HG03442 (cell line): Measurements from ENCODE around the gene HEXD.
"Not testable (repeated sequence)": the region's sequence is repeated elsewhere in the genome, so short reads cannot be mapped to it uniquely, and the experiment has no call there.

ENCODE experiments used
- ATAC-seq: cut with Tn5 transposase; IDR thresholded peaks from one replicate; pipeline ENCODE4 v1.9.1; 2021; ENCODE audit warnings: mild to moderate bottlenecking, moderate library complexity; ENCODE audit not compliant: unreplicated experiment

Gene HEXD

DNA sequence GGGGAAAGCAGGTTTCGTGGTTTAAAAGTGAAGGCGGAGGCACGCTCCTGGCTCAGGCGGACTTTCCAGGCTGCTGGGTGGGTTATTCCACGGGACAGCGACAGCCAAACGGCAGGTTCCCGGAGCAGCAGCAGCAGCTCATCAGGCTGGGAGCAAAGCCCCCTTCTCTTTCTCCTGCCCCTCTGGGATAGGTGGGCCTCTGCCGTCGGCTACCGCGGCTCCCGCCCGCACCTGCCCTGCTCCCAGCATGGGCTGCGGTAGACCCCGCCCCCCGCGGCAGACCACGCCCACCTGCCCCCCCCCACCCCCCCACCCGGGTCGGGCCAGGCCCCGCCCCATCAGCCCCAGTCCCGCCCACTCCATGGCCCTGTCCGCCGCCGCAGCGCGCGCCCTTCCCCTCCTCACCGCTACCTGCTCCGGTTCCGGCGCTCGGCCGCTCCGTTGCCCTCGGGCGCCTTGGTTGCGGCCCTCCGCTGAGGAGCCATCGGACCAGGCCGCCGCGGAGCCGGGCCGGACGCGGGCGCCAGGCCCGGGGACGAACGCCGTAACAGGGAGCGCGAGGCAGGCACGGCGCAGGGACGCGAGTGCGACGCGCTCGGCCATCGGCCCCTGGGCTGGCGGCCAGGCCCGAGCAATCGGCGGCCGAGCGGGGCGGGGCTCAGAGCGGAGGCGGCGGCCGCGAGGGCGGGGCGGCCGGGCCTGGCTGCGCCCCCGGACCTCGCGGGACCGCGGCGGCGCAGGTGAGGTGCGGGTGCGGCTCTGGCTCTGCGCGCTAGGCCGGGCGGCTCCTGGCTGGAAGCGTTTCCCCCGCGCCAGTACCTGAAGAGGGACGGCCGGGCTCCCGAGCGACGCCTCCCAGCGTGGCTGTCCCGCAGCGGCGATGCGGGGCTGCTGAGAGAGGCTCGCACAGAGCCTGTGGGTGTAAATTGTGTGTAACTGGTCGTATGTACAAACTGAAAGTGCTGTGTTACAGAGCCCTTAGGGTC lies at the start of gene HEXD, which contains the start of gene OGFOD3:
TSS of gene HEXD (plus strand) at position 347 of the 986 bp plus-strand sequence. CDS start 1,453 bp downstream, outside the sequence.
TSS of gene OGFOD3 (minus strand) at position 586 of the 986 bp plus-strand sequence. CDS start at position 485, 101 bp downstream.
- peak; percentile 78 for ATAC-seq

DNA sequence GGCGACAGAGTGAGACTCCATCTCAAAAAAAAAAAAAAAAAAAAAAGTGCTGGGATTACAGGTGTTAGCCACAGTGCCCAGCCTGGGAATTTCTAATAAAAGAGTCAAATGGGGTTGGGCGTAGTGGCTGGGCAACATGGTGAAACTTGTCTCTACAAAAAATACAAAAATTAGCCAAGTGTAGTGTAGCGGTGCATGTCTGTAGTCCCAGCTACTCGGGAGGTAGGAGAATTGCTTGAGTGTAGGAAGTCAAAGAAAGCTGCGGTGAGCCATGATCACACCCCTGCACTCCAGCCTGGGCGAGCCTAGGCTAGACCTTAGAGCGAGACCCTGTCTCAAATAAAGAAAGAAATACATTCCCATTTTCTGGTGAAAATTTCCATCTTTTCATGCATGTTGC lies 48.9 kb upstream of the HEXD start:
- ATAC-seq = no peak

DNA sequence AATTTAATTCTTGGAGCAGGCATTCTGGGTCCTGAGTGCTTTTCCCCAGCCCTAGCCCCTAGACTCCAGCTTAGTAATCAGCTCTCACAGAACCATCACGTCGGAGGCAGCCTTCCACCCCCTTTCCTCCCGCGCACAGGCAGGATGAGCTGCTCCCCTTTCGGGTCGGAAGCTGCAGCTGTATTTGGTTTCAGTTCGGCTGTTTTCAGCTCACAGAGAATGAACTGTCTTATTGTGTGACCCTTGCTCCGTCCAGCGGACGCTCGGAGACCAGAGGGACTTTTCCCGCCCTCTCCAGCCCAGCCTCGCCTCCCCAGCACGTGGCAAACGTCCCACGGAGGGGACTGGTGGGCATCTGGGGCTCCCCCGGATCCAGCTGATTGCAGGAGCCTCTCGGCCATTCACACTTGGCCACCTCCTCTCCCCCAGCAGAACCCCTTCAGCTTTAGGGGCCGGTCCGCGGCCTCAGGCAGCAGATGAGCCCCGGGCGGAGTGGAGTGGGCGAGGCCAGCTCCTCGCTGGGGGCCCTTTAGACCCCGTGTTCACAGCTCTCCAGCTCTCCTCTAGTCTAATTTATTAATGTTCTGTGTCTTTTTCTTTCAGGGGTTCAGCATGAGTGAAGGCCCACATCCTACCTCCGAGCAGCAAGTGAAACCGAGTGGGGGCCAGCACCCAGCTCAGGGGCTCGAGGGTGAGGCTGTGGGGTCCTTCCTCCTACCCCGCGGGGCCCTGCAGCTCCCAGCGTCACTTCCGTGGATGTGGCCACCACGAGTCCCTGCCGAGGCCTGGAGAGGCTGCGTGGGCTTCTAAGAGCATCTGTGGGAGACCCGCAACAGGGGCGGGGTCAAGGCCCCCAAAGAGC lies 47.4 kb upstream of the HEXD start:
- ATAC-seq = no peak

DNA sequence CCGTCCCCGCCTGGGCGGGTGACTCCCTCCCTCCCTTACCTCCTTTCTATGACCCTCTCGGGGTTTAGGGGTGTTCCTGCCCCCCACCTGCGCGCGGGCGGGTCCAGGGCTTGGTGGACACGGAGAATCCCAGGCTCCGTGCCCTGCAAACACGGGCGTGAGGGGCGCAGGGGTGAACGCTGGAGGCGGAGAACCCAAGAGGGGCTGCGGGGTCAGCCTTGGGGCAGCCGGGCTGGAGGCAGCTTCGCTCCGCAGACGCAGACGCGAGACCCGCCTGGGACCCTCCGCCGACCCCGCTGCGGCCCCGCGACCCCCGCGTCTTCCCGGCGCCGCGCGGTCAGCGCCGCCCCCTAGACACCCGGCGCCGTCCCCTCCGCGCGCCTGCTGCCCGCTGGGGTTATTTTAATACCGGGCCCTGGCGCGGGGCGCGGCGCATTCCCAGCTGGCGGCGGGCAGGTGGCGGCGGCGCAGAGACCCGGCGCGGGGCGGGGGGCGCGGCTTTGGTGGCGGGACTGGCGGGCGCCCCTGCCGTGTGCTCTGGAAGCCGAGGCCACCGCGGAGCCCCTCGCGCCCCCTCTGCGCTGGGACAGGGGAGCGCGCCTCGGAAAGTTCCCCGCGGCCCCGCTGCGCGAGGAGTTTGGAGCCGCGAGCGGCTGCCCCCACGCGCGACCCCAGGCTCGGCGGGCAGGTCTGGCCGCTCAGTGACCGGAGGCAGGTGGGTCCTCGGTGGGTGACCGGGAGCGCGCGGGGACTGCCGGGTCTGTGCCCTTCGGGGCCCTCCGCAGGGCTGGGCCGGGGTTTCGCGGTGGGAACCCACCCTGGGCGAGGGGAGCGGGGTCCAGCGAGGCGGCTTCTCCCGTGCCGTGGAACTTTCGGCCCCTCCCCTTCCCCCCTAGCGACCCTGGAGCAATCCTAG lies 46.6 kb upstream of the HEXD start, which contains the start of gene UTS2R:
TSS of gene UTS2R (plus strand) at position 433 of the 916 bp plus-strand sequence. CDS start 2,560 bp downstream, outside the sequence.
- ATAC-seq = no peak

DNA sequence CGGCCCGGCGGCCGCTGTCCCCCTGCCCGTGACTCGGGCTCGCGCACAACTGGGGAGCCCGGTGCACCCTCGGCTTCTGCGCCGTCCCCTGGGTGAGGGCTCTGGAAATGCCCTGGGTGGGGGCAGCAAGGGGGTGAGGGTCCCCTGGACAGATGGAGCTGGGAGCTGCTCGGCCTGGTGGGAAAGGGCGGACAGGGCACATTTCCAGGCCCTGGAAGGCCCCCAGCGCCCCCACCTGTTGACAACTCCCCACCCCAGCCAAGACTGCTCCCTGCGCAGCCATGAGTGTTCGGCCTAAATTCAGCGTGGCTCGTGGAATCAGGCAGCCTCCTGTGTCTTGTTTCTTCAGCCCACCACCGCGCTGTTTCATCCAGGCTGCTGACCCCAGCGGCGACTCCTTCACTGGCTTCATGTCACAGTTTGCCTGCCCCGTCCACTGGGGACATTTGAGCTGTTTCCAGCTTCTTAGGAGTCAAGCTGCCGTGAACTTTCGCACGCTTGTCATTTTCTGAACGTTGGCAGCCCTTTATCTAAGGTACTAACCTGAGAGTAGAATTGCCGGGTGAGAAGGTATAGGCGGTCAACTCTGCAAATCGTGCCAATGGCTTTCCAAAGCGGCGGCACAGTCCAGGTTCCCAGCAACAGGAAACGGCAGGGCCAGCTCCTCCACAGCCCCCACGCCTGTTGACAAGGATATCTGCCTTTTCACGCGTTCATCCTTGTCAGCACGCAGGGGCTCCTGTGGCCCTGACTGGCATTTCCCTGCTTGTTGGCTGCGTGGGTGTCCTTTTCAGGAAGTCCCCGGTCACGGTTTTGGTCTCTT lies 45.7 kb upstream of the HEXD start:
- ATAC-seq = no peak

DNA sequence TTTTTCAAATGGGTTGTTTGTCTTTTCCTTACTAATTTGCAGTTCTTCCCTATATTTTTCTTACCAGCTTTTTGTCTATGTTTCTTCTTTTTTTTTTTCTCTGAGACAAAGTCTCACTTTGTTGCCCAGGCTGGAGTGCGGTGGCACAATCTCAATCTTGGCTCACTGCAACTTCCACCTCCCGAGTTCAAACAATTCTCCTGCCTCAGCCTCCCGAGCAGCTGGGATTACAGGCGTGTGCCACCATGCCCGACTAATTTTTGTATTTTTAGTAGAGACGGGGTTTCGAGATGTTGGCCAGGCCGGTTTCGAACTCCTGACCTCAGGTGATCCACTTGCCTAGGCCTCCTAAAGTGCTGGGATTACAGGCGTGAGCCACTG lies 45.1 kb upstream of the HEXD start:
- ATAC-seq = not testable (repeated sequence)

DNA sequence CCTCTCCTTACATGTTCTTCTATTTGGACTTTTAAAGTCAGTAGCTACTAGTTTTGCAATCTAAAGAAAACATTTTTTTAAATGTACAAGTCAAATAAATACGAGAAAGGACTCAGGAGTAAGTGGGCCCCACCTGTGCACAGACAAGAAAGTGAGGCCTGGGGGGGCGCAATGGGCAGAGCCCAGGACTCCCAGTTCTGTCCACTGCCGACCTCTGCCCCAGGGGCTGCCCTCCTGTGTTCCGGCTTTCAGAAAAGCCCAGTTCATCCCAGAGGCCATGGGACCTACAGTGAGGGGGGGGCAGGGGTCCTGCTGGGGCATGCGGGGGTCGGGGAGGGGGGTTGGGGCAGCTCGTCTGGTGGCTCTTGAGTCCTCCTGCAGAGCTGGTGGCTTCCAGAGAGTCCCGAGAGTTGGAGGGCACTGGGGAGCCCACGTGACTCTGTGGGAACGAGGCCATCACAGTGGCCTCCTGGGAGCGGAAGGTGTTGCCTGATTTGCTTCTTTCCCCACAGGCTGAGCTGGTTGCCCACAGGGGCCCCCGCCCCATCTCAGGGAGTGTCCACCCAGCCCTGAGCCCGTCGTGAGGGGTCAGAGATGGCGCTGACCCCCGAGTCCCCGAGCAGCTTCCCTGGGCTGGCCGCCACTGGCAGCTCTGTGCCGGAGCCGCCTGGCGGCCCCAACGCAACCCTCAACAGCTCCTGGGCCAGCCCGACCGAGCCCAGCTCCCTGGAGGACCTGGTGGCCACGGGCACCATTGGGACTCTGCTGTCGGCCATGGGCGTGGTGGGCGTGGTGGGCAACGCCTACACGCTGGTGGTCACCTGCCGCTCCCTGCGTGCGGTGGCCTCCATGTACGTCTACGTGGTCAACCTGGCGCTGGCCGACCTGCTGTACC lies 44.2 kb upstream of the HEXD start:
- ATAC-seq = no peak

DNA sequence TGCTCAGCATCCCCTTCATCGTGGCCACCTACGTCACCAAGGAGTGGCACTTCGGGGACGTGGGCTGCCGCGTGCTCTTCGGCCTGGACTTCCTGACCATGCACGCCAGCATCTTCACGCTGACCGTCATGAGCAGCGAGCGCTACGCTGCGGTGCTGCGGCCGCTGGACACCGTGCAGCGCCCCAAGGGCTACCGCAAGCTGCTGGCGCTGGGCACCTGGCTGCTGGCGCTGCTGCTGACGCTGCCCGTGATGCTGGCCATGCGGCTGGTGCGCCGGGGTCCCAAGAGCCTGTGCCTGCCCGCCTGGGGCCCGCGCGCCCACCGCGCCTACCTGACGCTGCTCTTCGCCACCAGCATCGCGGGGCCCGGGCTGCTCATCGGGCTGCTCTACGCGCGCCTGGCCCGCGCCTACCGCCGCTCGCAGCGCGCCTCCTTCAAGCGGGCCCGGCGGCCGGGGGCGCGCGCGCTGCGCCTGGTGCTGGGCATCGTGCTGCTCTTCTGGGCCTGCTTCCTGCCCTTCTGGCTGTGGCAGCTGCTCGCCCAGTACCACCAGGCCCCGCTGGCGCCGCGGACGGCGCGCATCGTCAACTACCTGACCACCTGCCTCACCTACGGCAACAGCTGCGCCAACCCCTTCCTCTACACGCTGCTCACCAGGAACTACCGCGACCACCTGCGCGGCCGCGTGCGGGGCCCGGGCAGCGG lies 43.4 kb upstream of the HEXD start:
- no peak for ATAC-seq

DNA sequence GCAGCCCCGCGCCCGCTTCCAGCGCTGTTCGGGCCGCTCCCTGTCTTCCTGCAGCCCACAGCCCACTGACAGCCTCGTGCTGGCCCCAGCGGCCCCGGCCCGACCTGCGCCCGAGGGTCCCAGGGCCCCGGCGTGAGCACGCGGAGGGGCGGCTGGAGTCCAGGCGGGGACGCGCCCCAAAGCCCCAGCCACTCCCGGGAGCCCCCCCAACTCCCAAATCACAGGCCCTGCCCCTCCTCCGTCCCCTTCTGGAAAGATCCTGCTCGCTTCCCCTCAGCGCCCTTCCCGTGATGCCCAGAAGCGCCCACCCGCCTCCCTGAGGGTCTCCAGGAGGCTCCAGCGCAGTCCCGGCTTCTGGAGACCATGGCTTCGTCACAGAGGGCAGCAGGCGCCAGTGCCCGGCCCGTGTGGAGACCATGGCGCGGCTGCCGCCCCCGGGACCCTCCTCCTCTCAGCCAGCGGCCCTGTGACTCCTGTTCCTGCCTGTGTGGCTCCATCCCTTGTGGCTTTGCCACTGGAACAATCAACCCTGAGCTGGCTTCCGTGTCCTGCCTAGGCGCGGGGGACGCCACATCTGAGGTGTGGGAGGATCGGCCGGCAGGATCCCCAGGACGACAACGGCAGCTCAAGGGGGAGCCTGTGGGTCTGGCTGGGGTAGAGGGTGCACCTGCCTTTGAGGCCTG lies 42.6 kb upstream of the HEXD start:
- ATAC-seq = no peak

DNA sequence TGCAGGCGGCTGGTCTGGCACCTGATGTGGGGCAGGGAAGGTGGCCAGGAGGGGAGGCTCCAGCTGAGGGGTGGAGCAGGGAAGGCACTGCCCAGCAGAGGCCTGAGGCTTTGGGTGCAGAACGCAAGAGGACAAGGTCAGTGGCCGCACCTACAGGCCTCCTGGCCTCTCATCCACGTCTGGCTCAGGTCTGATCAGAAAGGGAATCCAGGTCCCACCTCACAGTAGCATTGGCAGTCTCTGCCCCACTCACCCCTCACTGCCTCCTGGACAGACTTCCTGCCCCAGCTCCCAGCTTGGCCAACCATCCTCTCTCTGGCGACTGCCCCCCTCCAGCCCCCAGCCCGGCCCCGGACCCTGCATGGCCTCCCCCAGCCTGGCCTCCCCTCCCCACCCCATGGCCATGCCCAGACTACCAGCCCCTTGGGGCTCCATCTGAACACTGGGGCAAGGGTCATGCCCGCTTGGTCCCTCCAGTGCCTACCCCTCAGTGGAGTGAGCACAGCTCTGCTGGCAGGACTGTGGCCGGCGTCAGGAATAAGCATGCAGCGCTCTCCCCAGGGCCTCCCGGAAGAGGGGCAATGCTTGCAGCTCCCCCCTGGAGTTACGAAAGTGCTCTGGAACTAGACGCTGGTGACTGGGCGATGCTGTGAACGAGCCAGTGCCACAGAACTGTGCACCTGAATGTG lies 42.0 kb upstream of the HEXD start:
- no peak for ATAC-seq

DNA sequence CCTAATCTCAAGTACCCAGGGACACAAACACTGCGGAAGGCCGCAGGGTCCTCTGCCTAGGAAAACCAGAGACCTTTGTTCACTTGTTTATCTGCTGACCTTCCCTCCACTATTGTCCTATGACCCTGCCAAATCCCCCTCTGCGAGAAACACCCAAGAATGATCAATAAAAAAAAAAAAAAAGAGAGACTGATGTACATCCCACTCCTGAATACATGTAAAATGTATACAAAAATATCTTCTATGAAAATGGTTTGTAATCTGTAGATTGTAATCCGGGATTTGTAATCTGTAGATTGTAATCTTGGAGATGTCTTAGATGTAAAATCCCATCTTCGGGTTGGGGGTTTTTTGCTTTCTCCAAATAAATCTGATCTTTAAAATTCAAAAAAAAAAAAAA lies 40.9 kb upstream of the HEXD start:
- not testable (repeated sequence) for ATAC-seq

DNA sequence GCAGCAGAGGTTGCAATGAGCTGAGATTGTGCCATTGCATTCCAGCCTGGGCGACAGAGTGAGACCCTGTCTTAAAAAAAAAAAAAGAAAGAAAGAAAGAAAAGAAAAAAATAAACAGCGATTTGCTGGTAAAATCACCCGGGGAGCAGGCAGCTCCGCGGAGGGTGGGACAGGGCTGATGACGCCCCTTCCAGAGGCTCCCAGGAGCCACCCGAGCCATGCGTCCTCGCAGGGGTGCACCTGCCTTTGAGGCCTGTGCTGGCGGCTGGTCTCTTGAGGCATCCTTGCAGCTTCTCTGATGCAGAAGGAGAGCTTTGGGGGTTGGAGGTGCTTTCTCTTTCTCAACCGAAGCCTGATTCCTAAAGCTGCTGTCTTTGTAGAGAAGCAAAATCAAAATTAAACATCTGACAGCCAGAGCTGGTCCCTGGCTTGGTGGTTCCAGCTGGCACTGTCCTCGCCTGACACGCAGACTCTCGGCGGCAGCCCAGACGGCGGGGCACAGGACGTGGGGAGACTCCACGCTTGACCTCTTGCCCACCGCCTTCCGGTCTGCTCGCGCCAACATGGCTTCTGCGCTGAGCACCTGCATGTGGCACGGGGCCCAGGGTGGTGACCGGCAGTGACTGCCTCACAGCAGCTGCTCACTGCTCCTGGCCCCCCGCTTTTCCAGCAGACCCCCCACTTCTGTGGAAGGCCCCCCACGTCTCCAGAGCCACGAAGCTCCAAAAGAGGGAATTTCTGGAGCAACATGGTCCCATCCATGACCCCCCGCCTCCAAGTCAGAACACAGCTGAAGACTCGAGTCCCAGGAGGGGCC lies 40.0 kb upstream of the HEXD start:
- ATAC-seq = no peak

DNA sequence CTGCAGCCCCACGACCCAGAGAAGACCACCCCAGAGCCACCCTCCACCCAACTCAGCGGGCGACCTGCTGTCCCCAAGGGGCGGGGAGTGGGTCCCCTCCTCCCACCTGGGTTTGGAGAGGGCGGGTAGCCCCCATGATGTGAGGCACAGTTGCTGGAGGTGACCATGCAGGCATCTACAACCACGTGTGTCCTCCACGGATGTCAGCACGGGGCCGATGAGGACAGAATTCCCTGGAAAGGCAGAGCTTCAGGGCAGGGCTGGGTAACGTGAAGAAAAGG lies 39.5 kb upstream of the HEXD start:
- no peak for ATAC-seq

DNA sequence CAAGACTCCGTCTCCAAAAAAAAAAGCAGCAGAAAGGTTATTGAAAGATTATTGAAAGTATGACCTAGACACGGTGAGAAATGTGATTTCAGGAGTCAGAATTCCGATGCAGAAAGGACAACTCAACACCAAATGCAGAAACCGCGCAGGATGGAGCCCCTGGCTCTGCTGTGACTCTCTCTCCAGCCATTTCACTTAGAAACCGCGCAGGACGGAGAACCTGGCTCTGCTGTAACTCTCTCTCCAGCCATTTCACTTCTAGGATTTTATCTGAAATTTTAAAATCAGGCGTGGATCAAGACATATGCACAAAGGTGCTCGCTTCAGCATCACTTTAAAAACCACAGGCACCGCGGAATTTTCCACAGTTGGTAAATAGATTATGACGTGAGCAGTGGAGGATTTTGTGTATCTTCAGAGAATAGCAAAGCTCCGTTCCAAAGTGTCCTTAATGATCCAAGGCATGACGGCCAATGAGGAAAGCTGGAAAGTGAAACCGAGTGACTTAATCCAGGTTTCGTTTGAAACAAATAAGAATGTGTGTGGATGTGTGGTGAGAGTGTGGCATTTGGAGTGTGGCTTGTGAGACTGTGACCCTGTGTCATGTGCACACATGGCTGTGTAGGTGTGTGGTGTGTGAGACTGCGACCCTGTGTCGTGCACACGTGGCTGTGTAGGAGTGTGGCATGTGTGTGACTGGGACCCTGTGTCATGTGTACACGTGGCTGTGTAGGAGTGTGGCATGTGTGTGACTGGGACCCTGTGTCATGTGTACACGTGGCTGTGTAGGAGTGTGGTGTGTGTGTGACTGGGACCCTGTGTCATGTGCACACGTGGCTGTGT lies 37.1 kb upstream of the HEXD start:
- ATAC-seq = no peak

DNA sequence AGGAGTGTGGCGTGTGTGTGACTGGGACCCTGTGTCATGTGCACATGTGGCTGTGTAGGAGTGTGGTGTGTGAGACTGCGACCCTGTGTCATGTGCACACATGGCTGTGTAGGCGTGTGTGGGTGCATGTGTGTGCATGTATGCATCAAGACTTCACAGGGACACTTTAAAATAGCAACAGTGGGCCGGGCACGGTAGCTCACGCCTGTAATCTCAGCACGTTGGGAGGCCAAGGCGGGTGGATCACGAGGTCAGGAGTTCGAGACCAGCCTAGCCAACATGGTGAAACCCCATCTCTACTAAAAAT lies 36.5 kb upstream of the HEXD start:
- not testable (repeated sequence) for ATAC-seq
